HL-60 (cell line): ENCODE measurements around the gene PRKD1.

Experiments
- POLR2AphosphoS5 ChIP-seq: IDR thresholded peaks from 2 replicates; pipeline ENCODE4 v1.6.1; 2012; ENCODE audit warnings: low read depth
- SPI1 ChIP-seq: IDR thresholded peaks from 2 replicates; pipeline ENCODE4 v1.6.1; 2012; ENCODE audit warnings: low read depth, mild to moderate bottlenecking, borderline replicate concordance
- TF ChIP-seq, protein P1 (sequence below): IDR thresholded peaks from one replicate; pipeline ENCODE4 v1.5.1; 2011; ENCODE audit warnings: low read length, control low read depth, inconsistent platforms; ENCODE audit not compliant: insufficient read depth
- TF ChIP-seq, protein P2 (sequence below): IDR thresholded peaks from 2 replicates; pipeline ENCODE4 v1.6.1; 2012; ENCODE audit warnings: low read depth; ENCODE audit not compliant: insufficient replicate concordance

DNA sequence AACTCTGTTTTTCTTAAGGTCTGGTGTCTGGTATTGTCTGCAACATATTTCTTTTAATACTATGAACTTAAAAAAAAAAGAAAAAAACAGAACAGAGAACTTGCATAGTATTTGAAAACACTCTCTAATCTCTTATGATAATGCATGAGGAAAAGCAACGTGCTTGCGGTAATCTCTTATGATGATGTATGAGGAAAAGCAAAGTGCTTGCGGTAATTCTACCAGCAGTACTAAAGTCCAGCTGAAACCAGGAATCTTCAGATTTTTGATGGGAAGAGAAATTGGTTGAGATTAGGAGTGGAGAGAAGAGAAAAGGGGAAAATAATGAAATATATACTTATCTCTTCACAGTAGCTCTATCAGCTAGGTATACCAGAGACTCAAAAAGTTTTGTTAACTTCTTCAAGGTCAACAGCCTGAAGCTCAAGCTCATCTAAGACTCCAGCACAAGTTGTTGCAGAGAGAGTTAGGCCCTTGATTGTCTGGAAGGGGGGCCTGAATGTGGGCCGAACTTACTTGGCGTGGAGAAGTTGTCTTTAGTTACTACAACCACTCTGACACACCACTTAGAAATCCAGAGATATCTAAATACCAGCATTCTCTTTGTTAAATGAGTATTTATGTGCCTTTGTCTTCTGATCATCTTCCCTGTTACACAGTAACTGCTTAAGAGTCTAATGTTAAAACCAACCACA, 240.4 kb downstream of the PRKD1 start:
- TF ChIP-seq, protein P1, sequence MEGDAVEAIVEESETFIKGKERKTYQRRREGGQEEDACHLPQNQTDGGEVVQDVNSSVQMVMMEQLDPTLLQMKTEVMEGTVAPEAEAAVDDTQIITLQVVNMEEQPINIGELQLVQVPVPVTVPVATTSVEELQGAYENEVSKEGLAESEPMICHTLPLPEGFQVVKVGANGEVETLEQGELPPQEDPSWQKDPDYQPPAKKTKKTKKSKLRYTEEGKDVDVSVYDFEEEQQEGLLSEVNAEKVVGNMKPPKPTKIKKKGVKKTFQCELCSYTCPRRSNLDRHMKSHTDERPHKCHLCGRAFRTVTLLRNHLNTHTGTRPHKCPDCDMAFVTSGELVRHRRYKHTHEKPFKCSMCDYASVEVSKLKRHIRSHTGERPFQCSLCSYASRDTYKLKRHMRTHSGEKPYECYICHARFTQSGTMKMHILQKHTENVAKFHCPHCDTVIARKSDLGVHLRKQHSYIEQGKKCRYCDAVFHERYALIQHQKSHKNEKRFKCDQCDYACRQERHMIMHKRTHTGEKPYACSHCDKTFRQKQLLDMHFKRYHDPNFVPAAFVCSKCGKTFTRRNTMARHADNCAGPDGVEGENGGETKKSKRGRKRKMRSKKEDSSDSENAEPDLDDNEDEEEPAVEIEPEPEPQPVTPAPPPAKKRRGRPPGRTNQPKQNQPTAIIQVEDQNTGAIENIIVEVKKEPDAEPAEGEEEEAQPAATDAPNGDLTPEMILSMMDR, result no peak
- TF ChIP-seq, protein P2, sequence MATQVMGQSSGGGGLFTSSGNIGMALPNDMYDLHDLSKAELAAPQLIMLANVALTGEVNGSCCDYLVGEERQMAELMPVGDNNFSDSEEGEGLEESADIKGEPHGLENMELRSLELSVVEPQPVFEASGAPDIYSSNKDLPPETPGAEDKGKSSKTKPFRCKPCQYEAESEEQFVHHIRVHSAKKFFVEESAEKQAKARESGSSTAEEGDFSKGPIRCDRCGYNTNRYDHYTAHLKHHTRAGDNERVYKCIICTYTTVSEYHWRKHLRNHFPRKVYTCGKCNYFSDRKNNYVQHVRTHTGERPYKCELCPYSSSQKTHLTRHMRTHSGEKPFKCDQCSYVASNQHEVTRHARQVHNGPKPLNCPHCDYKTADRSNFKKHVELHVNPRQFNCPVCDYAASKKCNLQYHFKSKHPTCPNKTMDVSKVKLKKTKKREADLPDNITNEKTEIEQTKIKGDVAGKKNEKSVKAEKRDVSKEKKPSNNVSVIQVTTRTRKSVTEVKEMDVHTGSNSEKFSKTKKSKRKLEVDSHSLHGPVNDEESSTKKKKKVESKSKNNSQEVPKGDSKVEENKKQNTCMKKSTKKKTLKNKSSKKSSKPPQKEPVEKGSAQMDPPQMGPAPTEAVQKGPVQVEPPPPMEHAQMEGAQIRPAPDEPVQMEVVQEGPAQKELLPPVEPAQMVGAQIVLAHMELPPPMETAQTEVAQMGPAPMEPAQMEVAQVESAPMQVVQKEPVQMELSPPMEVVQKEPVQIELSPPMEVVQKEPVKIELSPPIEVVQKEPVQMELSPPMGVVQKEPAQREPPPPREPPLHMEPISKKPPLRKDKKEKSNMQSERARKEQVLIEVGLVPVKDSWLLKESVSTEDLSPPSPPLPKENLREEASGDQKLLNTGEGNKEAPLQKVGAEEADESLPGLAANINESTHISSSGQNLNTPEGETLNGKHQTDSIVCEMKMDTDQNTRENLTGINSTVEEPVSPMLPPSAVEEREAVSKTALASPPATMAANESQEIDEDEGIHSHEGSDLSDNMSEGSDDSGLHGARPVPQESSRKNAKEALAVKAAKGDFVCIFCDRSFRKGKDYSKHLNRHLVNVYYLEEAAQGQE, result no peak
- TF ChIP-seq POLR2AphosphoS5, result no peak
- TF ChIP-seq SPI1, result no peak
